NT2/D1 (cell line): ENCODE data around the gene PDE6D.
"Not testable (repeated sequence)": the region's sequence is repeated elsewhere in the genome, so short reads cannot be mapped to it uniquely, and the experiment has no call there.

Experiments used
- DNase-seq: peaks from one replicate; pipeline ENCODE4 v3.0.0-alpha.2; 2011; ENCODE audit warnings: low read depth, low spot score
- H3K27me3 ChIP-seq: 2 replicates; pipeline ENCODE4 v1.6.0; 2011; ENCODE audit warnings: mild to moderate bottlenecking; ENCODE audit not compliant: insufficient read length, insufficient read depth
- H3K36me3 ChIP-seq: 2 replicates; pipeline ENCODE4 v1.6.1; 2011; ENCODE audit warnings: mild to moderate bottlenecking, low read length, mixed read lengths; ENCODE audit not compliant: insufficient read depth, insufficient read length
- H3K4me1 ChIP-seq: 2 replicates; pipeline ENCODE4 v1.5.1; 2011; ENCODE audit not compliant: insufficient read depth, insufficient read length
- H3K4me3 ChIP-seq: 2 replicates; pipeline ENCODE4 v1.5.1; 2011; ENCODE audit warnings: low read depth; ENCODE audit not compliant: insufficient read length
- H3K9ac ChIP-seq: 2 replicates; pipeline ENCODE4 v1.6.0; 2011; ENCODE audit warnings: low read depth; ENCODE audit not compliant: insufficient read length
- H3K9me3 ChIP-seq: 2 replicates; pipeline ENCODE4 v1.5.1; 2011; ENCODE audit warnings: mild to moderate bottlenecking, low read length; ENCODE audit not compliant: insufficient read depth
- SUZ12 ChIP-seq: IDR thresholded peaks from 2 replicates; pipeline ENCODE4 v1.6.1; 2011; ENCODE audit not compliant: insufficient read length, insufficient read depth; ENCODE audit errors: extremely low read depth
- YY1 ChIP-seq: IDR thresholded peaks from 2 replicates; pipeline ENCODE4 v1.6.1; 2011; ENCODE audit not compliant: insufficient read length, insufficient read depth
- ZNF274 ChIP-seq: IDR thresholded peaks from 2 replicates; pipeline ENCODE4 v1.6.1; 2011; ENCODE audit warnings: mild to moderate bottlenecking, low read depth, low read length

PDE6D gene

GRCh38 chr2:231764760-231765159, 16.3 kb downstream of the PDE6D start:
- Histone ChIP-seq H3K9me3 (no peaks in the 10 kb centered on the region), H3K36me3 (no peaks in the 10 kb centered on the region), H3K27me3 (no peaks in the 10 kb centered on the region), H3K4me1 (no peaks in the 10 kb centered on the region), H3K4me3 (no peak overlapping the region), H3K9ac (no peak overlapping the region)
- no peak for DNase-seq
- no peak for TF ChIP-seq ZNF274
- TF ChIP-seq SUZ12, result no peak
- TF ChIP-seq YY1, result no peak

GRCh38 chr2:231764124-231764523, 17.0 kb downstream of the PDE6D start:
- no peak for DNase-seq
- Histone ChIP-seq H3K9me3 (no peaks in the 10 kb centered on the region), H3K4me3 (no peak overlapping the region), H3K27me3 (no peaks in the 10 kb centered on the region), H3K4me1 (no peaks in the 10 kb centered on the region), H3K9ac (no peak overlapping the region), H3K36me3 (no peaks in the 10 kb centered on the region)
- no peak for TF ChIP-seq SUZ12
- no peak for TF ChIP-seq ZNF274
- TF ChIP-seq YY1, result no peak

- no peaks in the 10 kb centered on the region for H3K4me1 ChIP-seq
- no peaks in the 10 kb centered on the region for H3K36me3 ChIP-seq
- no peak for TF ChIP-seq SUZ12
- no peak overlapping the region for H3K4me3 ChIP-seq
- no peak overlapping the region for H3K9ac ChIP-seq
- DNase-seq, result no peak
- no peaks in the 10 kb centered on the region for H3K9me3 ChIP-seq
- H3K27me3 ChIP-seq, result no peaks in the 10 kb centered on the region
These were observed 19.3 kb downstream of the PDE6D start for GRCh38 chr2:231761735-231762134.

- Histone ChIP-seq H3K4me3 (no peak overlapping the region), H3K9me3 (no peaks in the 10 kb centered on the region), H3K4me1 (peaks cover 4% of the 10 kb centered on the region), H3K36me3 (no peaks in the 10 kb centered on the region), H3K9ac (no peak overlapping the region), H3K27me3 (no peaks in the 10 kb centered on the region)
- no peak for TF ChIP-seq YY1
- no peak for TF ChIP-seq SUZ12
- no peak for TF ChIP-seq ZNF274
- DNase-seq, result no peak
These were observed 29.0 kb downstream of the PDE6D start for GRCh38 chr2:231752061-231752460.

- Histone ChIP-seq H3K27me3 (no peaks in the 10 kb centered on the region), H3K9me3 (no peaks in the 10 kb centered on the region), H3K4me3 (no peak overlapping the region), H3K36me3 (no peaks in the 10 kb centered on the region), H3K9ac (no peak overlapping the region), H3K4me1 (peaks cover 4% of the 10 kb centered on the region)
- no peak for TF ChIP-seq ZNF274
- no peak for TF ChIP-seq SUZ12
- TF ChIP-seq YY1, result no peak
- DNase-seq, result no peak
These were observed 29.9 kb downstream of the PDE6D start for GRCh38 chr2:231751042-231751815.

- H3K9ac ChIP-seq, H3K4me3 ChIP-seq, H3K27me3 ChIP-seq, H3K36me3 ChIP-seq, H3K4me1 ChIP-seq, DNase-seq, H3K9me3 ChIP-seq: not testable (repeated sequence)
These were observed 32.1 kb downstream of the PDE6D start for GRCh38 chr2:231749016-231749415.

GRCh38 chr2:231748153-231748896, 32.8 kb downstream of the PDE6D start:
- not testable (repeated sequence) for H3K9ac ChIP-seq, DNase-seq

More at GRCh38 chr2:231748153-231748896, 32.8 kb downstream of the PDE6D start:
- not testable (repeated sequence) for H3K27me3 ChIP-seq, H3K36me3 ChIP-seq, H3K9me3 ChIP-seq, H3K4me1 ChIP-seq, H3K4me3 ChIP-seq
